Mononuclear cell (primary cell): ENCODE data around the gene DAZ3. TPM values are rescaled to one million over a fixed set of nuclear protein-coding genes. Genes with fewer than 3 reads are reported as not detected.
"Not testable (repeated sequence)": the region's sequence is repeated elsewhere in the genome, so short reads cannot be mapped to it uniquely, and the experiment has no call there.

ENCODE experiments used
- H3K27me3 ChIP-seq: 2 replicates; pipeline ENCODE4 v1.6.0; 2011; ENCODE audit warnings: low read length, control low read depth; ENCODE audit not compliant: insufficient read depth
- H3K4me1 ChIP-seq: 2 replicates; pipeline ENCODE4 v1.5.1; 2011; ENCODE audit warnings: mild to moderate bottlenecking, low read length, control low read depth; ENCODE audit not compliant: insufficient read depth
- H3K4me3 ChIP-seq: 2 replicates; pipeline ENCODE4 v1.5.1; 2011; ENCODE audit warnings: mild to moderate bottlenecking, low read length, moderate library complexity
- H3K9me3 ChIP-seq: 2 replicates; pipeline ENCODE4 v1.5.1; 2011; ENCODE audit warnings: low read depth, mild to moderate bottlenecking, control low read depth, low read length
- total RNA-seq: library from RNA; depleted of rRNA; stranded (reverse); fragments of >200 nt; gene quantifications from one replicate; pipeline ENCODE4 v1.2.3, GENCODE V29; 2012

DAZ3 gene
- total RNA-seq: not detected

- H3K4me1 ChIP-seq, H3K27me3 ChIP-seq, H3K9me3 ChIP-seq, H3K4me3 ChIP-seq: not testable (repeated sequence)
Observed at GRCh38 chrY:24813293-24813692, at the start of gene DAZ3. DAZ3 (minus strand) TSS chrY:24813393; CDS start chrY:24813185, 208 bp downstream.

GRCh38 chrY:24833619-24834018 lies 20.4 kb upstream of the DAZ3 start, which contains the start of gene DAZ4:
DAZ4 (plus strand) TSS chrY:24833919; CDS start chrY:24834127, 208 bp downstream.
- not testable (repeated sequence) for H3K9me3 ChIP-seq, H3K27me3 ChIP-seq, H3K4me3 ChIP-seq, H3K4me1 ChIP-seq

GRCh38 chrY:24825069-24825468 lies 11.9 kb upstream of the DAZ3 start:
- not testable (repeated sequence) for H3K4me3 ChIP-seq, H3K4me1 ChIP-seq, H3K27me3 ChIP-seq, H3K9me3 ChIP-seq

- H3K9me3 ChIP-seq, H3K27me3 ChIP-seq, H3K4me1 ChIP-seq, H3K4me3 ChIP-seq: not testable (repeated sequence)
Observed at GRCh38 chrY:24824184-24824879, 11.1 kb upstream of the DAZ3 start.

GRCh38 chrY:24821836-24822235 lies 8.6 kb upstream of the DAZ3 start:
- not testable (repeated sequence) for H3K27me3 ChIP-seq, H3K4me1 ChIP-seq, H3K9me3 ChIP-seq, H3K4me3 ChIP-seq

Other genes starting within 250 kb of the DAZ3 start
- gene BPY2B, start 195.4 kb downstream of the DAZ3 start, total RNA-seq: not detected
- gene DAZ4, start 20.5 kb upstream of the DAZ3 start, total RNA-seq: not detected
- not detected for gene BPY2C, start 238.7 kb upstream of the DAZ3 start, total RNA-seq